ENCODE measurements around the gene GNA15. TPM values are rescaled to one million over a fixed set of nuclear protein-coding genes. Genes with fewer than 3 reads are reported as not detected.

Gene GNA15
- total RNA-seq, 3 donors from 2014 or later = 7.8 to 16.2 (median 8.5) TPM

GRCh38 chr19:3175781-3176714 is 40.2 kb downstream of the GNA15 start:
- no peaks in the 10 kb centered on the region for H3K4me1 ChIP-seq
- H3K27ac ChIP-seq = peak overlapping the region; percentile 38 to 41
- TF ChIP-seq POLR2AphosphoS5 (IDR thresholded peaks at IDR 0.05) (no peak), CTCF (IDR thresholded peaks at IDR 0.05) (no peak), POLR2A (IDR thresholded peaks at IDR 0.05) (no peak)
- intact Hi-C loops (cut with DNase I; ENCODE audit: low total_unique reads) = no loop called here
- DNase-seq (ENCODE audit: low spot score in 2 of 2) = peak in 1 of 2 donors; percentile 55
- no peaks in the 10 kb centered on the region for H3K36me3 ChIP-seq
- H3K4me3 ChIP-seq = no peak overlapping the region
- no peaks in the 10 kb centered on the region for H3K9me3 ChIP-seq
- H3K27me3 ChIP-seq = no peaks in the 10 kb centered on the region

GRCh38 chr19:3176715-3177501 is 41.1 kb downstream of the GNA15 start:
- no peak for DNase-seq (ENCODE audit: low spot score in 2 of 2)
- TF ChIP-seq CTCF (IDR thresholded peaks at IDR 0.05) (no peak), POLR2AphosphoS5 (IDR thresholded peaks at IDR 0.05) (no peak), POLR2A (IDR thresholded peaks at IDR 0.05) (no peak)
- no peak overlapping the region for H3K4me3 ChIP-seq
- intact Hi-C loops (cut with DNase I; ENCODE audit: low total_unique reads) = no loop called here
- no peaks in the 10 kb centered on the region for H3K36me3 ChIP-seq
- no peaks in the 10 kb centered on the region for H3K4me1 ChIP-seq
- no peaks in the 10 kb centered on the region for H3K27me3 ChIP-seq
- H3K9me3 ChIP-seq = no peaks in the 10 kb centered on the region
- peak overlapping the region; percentile 38 to 41 for H3K27ac ChIP-seq

GRCh38 chr19:3178377-3178972 is 42.6 kb downstream of the GNA15 start, which contains the start of gene S1PR4:
Gene S1PR4, plus strand, starts transcription at chr19:3178769. Its CDS starts 24 bp downstream, at chr19:3178793.
- DNase-seq (ENCODE audit: low spot score in 2 of 2) = no peak
- intact Hi-C loops (cut with DNase I; ENCODE audit: low total_unique reads) = no loop called here
- Histone ChIP-seq H3K4me3 (peak within 1 kb of the TSS; percentile 17 to 51 (median 28)), H3K9me3 (no peaks in the 10 kb centered on the region), H3K36me3 (no peaks in the 10 kb centered on the region), H3K4me1 (no peaks in the 10 kb centered on the region), H3K27me3 (no peaks in the 10 kb centered on the region), H3K27ac (peak within 1 kb of the TSS in 1 of 2 donors; percentile 20)
- TF ChIP-seq CTCF (IDR thresholded peaks at IDR 0.05) (no peak), POLR2A (IDR thresholded peaks at IDR 0.05) (no peak), POLR2AphosphoS5 (IDR thresholded peaks at IDR 0.05) (no peak)

GRCh38 chr19:3178973-3179738 is 43.3 kb downstream of the GNA15 start:
- Histone ChIP-seq H3K27me3 (no peaks in the 10 kb centered on the region), H3K36me3 (no peaks in the 10 kb centered on the region), H3K4me3 (peak overlapping the region; percentile 17 to 51 (median 28)), H3K27ac (peak overlapping the region in 1 of 2 donors; percentile 20), H3K4me1 (no peaks in the 10 kb centered on the region), H3K9me3 (no peaks in the 10 kb centered on the region)
- intact Hi-C loops (cut with DNase I; ENCODE audit: low total_unique reads) = no loop called here
- no peak for DNase-seq (ENCODE audit: low spot score in 2 of 2)
- no peak for TF ChIP-seq POLR2A (IDR thresholded peaks at IDR 0.05)
- TF ChIP-seq CTCF (IDR thresholded peaks at IDR 0.05) = no peak
- TF ChIP-seq POLR2AphosphoS5 (IDR thresholded peaks at IDR 0.05) = no peak

Data from breast epithelium (tissue), 4 donors.